NCI-H748 (cell line): Measurements from ENCODE around the gene DDX17.
"Not testable (repeated sequence)": the region's sequence is repeated elsewhere in the genome, so short reads cannot be mapped to it uniquely, and the experiment has no call there.

Experiments used
- DNase-seq: peaks from one replicate; lab custom pipeline; 2025; ENCODE audit not compliant: unreplicated experiment; lab: John Stamatoyannopoulos, UW

The DDX17 gene

DNA sequence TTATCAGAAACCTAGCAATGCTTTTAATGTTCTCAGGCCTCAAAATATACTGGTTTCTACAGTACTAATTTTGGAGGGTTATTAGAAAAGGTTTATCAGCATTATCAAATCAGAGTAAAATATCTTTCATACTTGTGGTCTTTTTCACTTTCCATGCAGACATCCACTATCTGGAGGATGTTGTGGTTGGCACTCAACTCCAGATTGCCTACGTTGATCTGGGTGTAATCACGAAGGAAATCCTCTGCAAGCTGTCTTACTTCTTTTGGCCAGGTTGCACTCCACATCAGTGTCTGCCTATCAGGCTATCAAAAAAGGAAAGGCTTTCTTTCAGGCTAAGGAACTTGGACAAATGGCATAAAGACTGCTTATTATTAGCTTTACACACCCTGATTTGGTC is 11.6 kb downstream of the DDX17 start:
- DNase-seq: no peak

- no peak for DNase-seq
Measured at GRCh38 chr22:38491707-38492348, 14.3 kb downstream of the DDX17 start.

- no peak for DNase-seq
Measured at GRCh38 chr22:38490915-38491314, 15.2 kb downstream of the DDX17 start.

DNA sequence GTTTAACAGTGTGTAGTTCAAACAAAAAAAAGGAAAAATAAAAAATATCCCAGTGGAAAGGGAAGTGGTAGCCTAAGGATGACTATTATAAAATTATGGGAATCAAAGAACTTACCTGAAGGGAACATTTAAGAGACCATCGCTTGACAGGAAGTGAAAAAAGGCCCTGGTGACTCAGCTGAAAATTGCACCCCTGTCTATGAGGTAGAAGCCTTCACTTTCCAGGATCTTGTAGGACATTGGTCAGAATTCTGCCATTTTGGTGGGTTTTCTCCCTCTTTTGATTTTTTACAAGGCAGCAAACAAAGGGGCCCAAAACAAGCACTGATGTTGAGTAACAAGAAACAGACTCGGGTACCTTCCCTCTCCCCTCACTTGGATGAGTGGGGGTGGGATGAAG is 15.6 kb downstream of the DDX17 start:
- DNase-seq: no peak

DNA sequence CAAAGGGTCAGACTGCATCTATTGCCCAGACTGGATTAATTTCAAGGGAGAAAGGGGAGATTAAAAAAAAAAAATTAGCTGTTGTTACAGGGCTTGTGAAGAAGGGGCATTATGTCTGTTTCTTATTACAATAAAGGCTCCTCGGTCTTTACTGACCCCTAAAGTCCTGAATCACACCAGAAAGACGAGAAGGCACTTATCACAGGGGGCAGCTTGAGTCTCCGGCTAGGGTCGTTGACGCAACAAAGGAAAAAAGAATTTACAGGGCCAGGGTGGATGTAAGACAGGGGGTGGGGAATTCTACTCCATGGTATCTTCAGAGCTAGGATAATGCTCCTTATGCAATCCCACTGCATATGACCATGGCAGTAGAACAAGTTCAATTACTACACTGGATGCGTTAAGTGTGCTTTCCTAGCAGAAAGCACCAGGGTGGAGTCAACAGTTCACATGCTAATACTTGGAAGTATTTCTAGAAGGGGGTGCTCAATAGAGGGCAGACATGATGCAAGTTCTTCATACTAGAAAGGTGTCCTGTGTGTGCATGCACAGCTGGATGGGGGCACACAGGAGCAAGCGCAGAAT is 16.5 kb downstream of the DDX17 start:
- DNase-seq: no peak

DNA sequence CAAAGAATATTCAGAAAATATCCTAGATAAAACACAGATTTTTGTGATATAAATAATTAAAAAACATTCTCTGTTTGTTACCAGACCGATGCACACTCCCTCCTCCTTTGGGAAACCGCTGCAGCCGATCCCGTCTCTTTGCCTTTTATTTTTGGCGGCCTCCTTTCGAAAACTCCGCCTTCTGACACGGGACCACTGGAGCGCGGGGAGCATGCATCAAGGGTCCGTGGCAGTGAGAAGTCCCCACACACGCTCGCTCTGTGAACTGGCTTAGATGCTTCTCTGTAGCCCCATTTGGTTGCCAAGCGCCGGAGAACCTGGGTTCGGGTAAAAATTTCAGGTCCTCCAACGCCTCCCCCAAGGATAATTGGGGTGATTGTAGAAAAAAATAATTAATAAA is 17.0 kb downstream of the DDX17 start:
- DNase-seq: no peak

GRCh38 chr22:38487946-38488345 is 18.2 kb downstream of the DDX17 start:
- no peak for DNase-seq

GRCh38 chr22:38485783-38486182 is 20.3 kb downstream of the DDX17 start:
- no peak for DNase-seq

DNA sequence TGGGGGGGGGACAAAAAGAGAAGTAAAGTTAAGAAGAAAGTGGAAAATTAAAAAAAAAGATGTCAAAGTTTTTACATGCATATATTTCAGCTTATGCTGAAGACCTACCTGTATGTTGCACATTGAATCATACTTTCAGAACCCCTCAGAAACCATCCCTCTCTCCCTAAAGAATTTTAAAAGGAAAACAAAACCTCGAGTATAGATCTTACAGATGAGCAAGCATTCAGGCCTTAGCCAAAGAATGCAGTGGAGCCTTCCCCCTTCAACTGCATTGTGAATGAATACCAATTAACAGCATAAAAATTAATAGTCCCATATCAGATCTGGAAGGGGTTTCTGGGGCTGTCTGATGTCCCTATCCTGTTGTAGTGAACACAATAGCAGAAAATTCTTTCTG is 21.9 kb downstream of the DDX17 start:
- DNase-seq: no peak

DNA sequence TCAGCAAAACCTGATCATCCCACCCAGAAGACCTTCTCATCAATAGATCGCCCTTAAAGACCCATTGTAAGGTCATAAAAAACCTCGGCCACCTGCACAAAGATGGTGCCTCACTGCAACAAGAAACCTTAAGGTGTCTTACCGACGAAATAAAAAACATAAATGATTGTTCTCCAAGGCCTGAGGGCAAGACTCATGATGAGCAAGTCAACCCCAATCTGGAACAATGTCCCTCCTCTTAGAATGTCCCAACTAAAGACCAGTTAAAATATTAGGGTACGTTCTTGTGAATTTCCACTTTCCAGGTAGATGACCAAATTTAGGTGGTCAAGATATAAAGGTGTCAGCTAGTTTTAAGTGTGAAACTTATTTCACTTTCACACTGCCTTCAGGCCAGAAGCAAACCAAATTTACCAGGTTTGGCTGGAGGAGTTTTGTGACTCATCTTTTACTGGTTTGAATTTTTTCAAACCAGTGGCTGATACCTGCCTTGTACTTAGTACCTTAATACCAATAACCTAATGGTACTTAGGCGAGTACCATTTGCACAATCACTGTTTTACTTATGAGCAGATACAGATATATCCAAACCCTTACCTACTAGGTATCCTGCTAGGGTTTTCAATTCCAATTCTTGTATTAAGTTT is 23.3 kb downstream of the DDX17 start:
- no peak for DNase-seq

GRCh38 chr22:38481871-38482332 is 24.2 kb downstream of the DDX17 start:
- no peak for DNase-seq

DNA sequence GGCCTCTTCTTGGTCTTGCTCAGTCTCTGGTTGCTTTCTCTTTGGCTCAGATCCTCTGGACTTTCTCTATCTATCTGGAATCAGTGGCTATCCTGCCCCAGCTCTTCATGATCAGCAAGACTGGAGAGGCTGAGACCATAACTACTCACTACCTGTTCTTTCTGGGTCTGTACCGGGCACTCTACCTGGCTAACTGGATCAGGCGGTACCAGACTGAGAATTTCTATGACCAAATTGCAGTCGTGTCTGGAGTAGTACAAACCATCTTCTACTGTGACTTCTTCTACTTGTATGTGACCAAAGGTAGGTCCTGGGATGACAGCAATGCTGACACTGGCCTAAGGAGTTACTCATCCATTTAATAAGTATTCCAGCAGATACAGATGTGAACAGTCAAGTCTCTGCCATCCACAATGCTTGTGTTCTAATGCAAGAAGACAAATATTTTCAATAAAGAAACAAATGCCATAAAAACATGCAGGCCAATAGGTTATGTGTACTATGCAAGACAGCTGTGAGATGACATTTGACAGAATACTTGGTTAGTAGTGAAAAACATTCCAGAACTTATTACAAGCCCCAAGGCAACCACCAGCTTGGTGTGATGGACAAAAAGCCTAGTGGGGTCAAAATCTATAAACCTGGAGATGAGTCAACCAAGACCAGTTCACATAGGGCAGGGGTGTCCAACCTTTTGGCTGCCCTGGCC is 24.8 kb downstream of the DDX17 start:
- DNase-seq: no peak

DNA sequence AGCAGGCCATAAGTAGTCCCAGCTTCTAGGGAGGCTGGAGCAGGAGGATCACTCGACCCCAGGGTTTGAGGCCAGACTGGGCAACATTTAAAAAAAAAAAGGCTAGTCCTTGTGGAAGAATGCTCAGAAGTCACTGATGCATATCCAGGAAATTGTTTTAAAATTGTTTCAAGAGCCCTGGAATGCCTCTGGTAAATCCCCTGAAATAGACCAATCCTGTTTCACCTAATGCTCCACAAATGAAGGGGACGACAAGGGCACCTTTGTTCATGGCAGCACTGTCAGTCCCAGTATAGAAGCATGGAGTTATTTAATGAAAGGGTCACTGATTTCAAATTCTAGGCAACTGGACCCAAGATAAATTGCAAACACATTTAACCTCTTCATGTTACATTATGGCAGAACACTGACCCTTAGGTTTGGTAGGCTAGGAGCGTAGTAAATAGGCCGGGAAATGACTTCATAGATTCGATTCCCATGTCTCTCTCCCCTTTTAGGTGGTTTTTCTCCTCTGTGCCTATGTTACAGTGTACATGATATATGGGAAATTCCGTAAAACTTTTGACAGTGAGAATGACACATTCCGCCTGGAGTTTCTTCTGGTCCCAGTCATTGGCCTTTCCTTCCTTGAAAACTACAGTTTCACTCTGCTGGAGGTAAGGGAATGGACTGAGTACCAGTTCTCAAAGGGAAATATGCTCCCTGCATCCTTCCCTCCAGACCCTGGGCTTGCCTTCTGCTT is 26.8 kb downstream of the DDX17 start:
- no peak for DNase-seq

GRCh38 chr22:38477585-38477984 is 28.5 kb downstream of the DDX17 start:
- DNase-seq: no peak

DNA sequence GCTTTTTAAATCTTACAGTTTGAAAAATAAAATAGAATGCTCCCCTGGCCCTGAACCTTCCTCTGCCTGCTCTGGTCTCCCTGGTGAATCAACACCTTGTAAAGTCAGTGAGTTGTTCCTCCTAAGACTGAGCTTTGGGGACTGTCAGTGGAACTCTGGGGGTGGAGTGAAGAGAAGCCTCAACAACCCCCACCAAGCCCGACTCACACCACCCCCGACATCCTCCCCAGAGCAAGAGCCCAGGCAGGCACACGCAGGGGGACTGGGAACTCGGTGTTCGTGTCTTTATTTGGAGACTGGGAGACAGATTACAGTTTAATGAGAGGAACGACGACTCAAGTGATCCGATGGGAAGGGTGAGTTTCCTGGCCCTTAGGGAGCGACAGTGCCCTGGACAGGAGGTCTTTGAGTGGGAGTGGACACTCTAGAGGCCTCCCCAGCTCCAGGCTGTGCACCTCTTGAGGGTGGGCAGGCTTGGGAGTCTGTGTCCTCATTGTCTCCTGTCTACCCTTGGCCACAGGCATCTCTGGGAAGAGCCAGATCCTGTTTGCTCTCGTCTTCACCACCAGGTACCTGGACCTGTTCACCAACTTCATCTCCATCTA is 32.0 kb downstream of the DDX17 start:
- no peak for DNase-seq

GRCh38 chr22:38471237-38471636 is 34.9 kb downstream of the DDX17 start:
- DNase-seq: no peak

DNA sequence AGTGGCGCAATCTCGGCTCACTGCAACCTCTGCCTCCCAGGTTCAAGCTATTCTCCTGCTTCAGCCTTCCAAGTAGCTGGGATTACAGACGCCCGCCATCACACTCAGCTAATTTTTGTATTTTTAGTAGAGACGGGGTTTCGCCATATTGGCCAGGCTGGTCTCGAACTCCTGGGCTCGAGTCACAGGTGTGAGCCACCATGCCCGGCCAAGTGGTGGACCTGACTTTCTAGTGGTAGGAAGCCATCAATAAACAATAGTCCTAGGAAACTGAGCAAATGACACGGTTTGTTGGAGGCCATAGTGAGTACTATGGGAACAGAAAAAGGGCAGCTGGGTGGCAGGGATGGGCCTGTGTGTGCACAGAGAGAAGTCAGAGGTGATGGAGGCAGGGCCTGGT is 35.9 kb downstream of the DDX17 start:
- not testable (repeated sequence) for DNase-seq

DNA sequence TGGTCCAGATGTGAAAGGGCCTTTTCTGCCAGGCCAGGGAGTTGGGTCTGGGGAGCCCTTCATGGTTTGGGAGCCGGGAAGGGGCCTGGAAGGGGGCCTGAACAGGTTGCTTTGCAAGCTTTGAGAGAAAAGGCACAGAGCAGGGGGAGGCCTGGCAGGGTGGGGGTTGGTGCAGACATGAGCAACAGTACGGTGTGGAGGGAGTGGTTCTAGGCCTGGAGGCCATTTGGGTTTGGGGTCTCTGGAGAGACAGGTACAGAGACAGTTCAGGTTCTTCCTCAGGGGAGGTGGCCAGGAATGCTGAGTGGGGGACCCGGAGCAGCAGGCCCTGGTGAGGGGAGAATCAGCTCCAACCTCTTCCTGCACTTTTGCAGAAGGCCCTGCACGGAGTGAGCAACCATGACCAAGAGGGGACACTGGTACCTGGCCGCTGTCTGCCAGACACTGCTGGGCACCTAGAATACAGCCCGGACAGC is 36.8 kb downstream of the DDX17 start:
- no peak for DNase-seq

DNA sequence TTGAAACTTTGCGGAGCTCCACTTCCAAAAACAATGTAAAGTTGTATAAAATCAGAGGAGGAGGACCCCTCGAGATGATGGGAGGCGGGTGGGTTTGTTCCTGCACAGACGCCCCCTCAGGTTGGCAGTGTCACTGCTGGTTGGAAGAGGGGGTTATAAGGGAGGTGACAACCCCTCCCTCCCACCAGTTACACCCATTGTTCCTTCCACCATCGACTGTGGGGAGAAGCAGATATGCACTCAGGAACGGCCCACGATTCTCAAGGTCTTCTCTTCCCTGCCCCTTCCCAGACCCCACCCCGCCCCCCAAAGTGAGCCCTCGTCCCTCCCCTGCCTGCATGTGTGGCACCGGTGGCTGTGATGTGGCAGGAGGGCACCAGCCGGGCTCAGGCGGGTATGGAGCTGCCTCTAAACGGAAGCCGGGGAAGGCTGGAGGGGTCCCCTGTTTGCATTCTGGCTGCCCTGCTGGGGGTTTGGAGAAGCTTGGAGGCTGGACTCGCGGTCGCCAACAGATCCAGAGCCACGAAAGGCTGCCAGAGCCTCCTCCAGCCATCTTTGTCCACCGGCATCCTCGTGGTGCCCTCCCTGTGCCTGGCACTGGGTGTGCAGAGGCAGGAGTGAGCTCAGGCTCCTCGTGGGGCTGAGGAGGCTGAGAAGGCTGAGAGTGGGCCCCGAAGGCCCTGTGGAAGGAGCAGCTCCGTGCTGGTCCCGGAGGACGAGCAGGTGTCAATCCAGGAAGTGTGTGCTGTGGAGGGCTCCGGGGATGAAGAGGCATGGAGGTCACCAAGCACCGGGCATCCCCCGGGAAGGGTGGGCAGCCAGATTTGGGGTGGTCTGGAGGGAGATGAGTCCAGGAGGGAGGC is 37.4 kb downstream of the DDX17 start:
- DNase-seq: no peak
